Smooth muscle cell (in vitro differentiated cells): ENCODE results near the gene ALDH16A1. TPM values are rescaled to one million over a fixed set of nuclear protein-coding genes. Genes with fewer than 3 reads are reported as not detected.

ENCODE experiments used
- DNase-seq: peaks from one replicate; lab custom pipeline; 2025; ENCODE audit not compliant: unreplicated experiment; lab: John Stamatoyannopoulos, UW
- H2AFZ ChIP-seq: fragments of 200-600 bp; sonication (generic); 2 replicates; pipeline ENCODE4 v1.6.0; 2016; ENCODE audit warnings: antibody characterized with exemption, low read depth, mild to moderate bottlenecking
- H3F3A ChIP-seq: fragments of 200-600 bp; sonication (generic); 2 replicates; pipeline ENCODE4 v1.6.0; 2017; ENCODE audit warnings: antibody characterized with exemption, low read depth
- H3K27ac ChIP-seq: fragments of 200-600 bp; sonication (generic); 2 replicates; pipeline ENCODE4 v1.5.1; 2016; ENCODE audit warnings: low read depth, mild to moderate bottlenecking
- H3K27me3 ChIP-seq: fragments of 200-600 bp; sonication (generic); 2 replicates; pipeline ENCODE4 v1.6.1; 2016; ENCODE audit warnings: low read depth, mild to moderate bottlenecking
- H3K36me3 ChIP-seq: fragments of 200-600 bp; sonication (generic); 2 replicates; pipeline ENCODE4 v1.5.1; 2016; ENCODE audit warnings: low read depth
- H3K4me1 ChIP-seq: fragments of 200-600 bp; sonication (generic); 2 replicates; pipeline ENCODE4 v1.5.1; 2016; ENCODE audit warnings: low read depth
- H3K4me2 ChIP-seq: fragments of 200-600 bp; sonication (generic); 2 replicates; pipeline ENCODE4 v1.6.0; 2016; ENCODE audit warnings: mild to moderate bottlenecking
- H3K4me3 ChIP-seq: fragments of 200-600 bp; sonication (generic); 2 replicates; pipeline ENCODE4 v1.5.1; 2016; ENCODE audit warnings: mild to moderate bottlenecking
- H3K79me2 ChIP-seq: fragments of 200-600 bp; sonication (generic); 2 replicates; pipeline ENCODE4 v1.6.0; 2016; ENCODE audit warnings: low read depth, mild to moderate bottlenecking
- H3K9ac ChIP-seq: fragments of 200-600 bp; sonication (generic); 2 replicates; pipeline ENCODE4 v1.6.0; 2016; ENCODE audit warnings: low read depth
- H3K9me3 ChIP-seq: fragments of 200-600 bp; sonication (generic); replicated peaks from 2 replicates; pipeline ENCODE4 v1.5.1; 2016; ENCODE audit warnings: low read depth
- H4K20me1 ChIP-seq: fragments of 200-600 bp; sonication (generic); 2 replicates; pipeline ENCODE4 v1.6.0; 2016; ENCODE audit warnings: low read depth
- WGBS: methylation state at CpG from one replicate; pipeline ENCODE4 v1.1.7; 2016; ENCODE audit warnings: low lambda C conversion rate; 5-methylcytosine and 5-hydroxymethylcytosine counted together
- polyA plus RNA-seq: library from polyadenylated mRNA; unstranded; fragments of >200 nt; fragmentation: Nextera tagmentation; extraction: Ambion mirVana; gene quantifications from 2 replicates; pipeline ENCODE4 v1.2.1, GENCODE V29; 2016
- total RNA-seq: library from RNA; depleted of rRNA; stranded (reverse); fragments of >200 nt; gene quantifications from 2 replicates; pipeline ENCODE4 v1.2.3, GENCODE V29; 2014
- TF ChIP-seq, protein P1 (sequence below): fragments of 200-600 bp; sonication (generic); IDR thresholded peaks from 2 replicates; pipeline ENCODE4 v1.5.1; 2017; ENCODE audit warnings: borderline replicate concordance, mild to moderate bottlenecking, antibody characterized with exemption; ENCODE audit not compliant: insufficient read depth, poor library complexity, severe bottlenecking

The ALDH16A1 gene
- total and polyA plus RNA-seq, 2 experiments from 2014 or later: 10.5 to 24.6 TPM

DNA sequence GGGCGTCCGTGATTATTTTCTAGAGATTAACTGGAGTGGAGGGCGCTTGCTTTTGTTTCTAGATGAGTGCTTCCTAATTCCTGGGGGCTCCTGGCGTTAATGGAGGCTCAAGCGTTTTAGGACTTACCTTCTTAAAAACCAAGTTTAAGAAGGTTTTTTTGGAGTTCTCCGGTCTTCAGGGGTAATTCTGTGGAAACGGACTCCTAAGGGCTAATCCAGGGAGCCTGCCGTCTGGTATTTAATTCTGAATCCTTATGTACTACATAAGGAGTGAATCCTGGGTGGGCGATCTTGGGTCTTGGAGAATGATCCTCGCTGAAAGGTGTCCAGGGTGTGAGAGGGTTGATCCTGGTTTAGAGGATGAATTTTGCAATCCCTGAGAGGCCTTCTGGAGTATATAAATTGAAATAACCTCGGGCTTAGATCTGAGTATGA is 43.6 kb downstream of the ALDH16A1 start:
- Histone ChIP-seq H3K79me2 (peaks cover 24% of the 10 kb centered on the region), H4K20me1 (peaks cover 48% of the 10 kb centered on the region), H3K9ac (peak overlapping the region; percentile 98), H3K4me3 (peak overlapping the region; percentile 95), H3K9me3 (no peaks in the 10 kb centered on the region), H3K36me3 (peaks cover 5% of the 10 kb centered on the region), H3K4me1 (peaks cover 15% of the 10 kb centered on the region), H2AFZ (peak overlapping the region; percentile 16), H3K4me2 (peak overlapping the region; percentile 97), H3K27me3 (no peaks in the 10 kb centered on the region), H3K27ac (peak overlapping the region; percentile 86), H3F3A (peaks cover 42% of the 10 kb centered on the region)
- TF ChIP-seq, protein P1, sequence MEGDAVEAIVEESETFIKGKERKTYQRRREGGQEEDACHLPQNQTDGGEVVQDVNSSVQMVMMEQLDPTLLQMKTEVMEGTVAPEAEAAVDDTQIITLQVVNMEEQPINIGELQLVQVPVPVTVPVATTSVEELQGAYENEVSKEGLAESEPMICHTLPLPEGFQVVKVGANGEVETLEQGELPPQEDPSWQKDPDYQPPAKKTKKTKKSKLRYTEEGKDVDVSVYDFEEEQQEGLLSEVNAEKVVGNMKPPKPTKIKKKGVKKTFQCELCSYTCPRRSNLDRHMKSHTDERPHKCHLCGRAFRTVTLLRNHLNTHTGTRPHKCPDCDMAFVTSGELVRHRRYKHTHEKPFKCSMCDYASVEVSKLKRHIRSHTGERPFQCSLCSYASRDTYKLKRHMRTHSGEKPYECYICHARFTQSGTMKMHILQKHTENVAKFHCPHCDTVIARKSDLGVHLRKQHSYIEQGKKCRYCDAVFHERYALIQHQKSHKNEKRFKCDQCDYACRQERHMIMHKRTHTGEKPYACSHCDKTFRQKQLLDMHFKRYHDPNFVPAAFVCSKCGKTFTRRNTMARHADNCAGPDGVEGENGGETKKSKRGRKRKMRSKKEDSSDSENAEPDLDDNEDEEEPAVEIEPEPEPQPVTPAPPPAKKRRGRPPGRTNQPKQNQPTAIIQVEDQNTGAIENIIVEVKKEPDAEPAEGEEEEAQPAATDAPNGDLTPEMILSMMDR: no peak
- WGBS: 1% methylated on average over 11 of the region's 11 CpGs
- DNase-seq: no peak

DNA sequence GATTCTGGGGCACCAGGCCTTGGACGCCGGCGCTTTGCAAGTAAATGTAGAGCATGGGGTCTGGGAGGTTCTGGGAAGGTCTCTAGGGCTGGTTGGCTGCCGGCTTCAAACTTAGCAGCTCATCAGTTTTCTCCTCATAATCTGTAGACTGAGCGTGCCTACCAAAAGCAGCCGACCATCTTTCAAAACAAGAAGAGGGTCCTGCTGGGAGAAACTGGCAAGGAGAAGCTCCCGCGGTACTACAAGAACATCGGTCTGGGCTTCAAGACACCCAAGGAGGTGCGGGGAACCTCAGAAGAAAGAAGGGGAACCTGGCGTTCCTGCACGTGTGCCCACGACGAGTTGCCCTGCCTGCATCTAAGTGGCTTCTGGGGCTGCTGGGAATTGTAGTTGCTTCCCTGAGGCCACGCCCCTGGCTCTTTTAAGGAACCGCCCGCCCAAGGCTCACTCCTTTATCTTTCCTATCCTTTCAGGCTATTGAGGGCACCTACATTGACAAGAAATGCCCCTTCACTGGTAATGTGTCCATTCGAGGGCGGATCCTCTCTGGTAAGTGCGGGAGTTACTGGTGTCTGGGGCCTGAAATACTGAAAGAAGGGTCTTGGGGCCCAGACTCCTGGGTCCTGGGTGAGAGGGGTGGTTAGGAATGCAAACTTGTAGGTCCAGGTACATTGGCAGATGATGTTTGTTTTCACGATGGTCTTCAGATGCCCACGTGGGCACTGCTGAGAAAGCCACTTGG is 44.2 kb downstream of the ALDH16A1 start:
- Histone ChIP-seq H3K27ac (peak overlapping the region; percentile 86), H3F3A (peaks cover 39% of the 10 kb centered on the region), H3K36me3 (peaks cover 5% of the 10 kb centered on the region), H3K9ac (peak overlapping the region; percentile 98), H2AFZ (no peak overlapping the region), H3K4me2 (peak overlapping the region; percentile 97), H3K79me2 (peaks cover 24% of the 10 kb centered on the region), H3K27me3 (no peaks in the 10 kb centered on the region), H3K4me3 (peak overlapping the region; percentile 95), H3K9me3 (no peaks in the 10 kb centered on the region), H4K20me1 (peaks cover 42% of the 10 kb centered on the region), H3K4me1 (peaks cover 15% of the 10 kb centered on the region)
- 33% methylated on average over 21 of the region's 22 CpGs for WGBS
- TF ChIP-seq, protein P1: no peak
- no peak for DNase-seq

DNA sequence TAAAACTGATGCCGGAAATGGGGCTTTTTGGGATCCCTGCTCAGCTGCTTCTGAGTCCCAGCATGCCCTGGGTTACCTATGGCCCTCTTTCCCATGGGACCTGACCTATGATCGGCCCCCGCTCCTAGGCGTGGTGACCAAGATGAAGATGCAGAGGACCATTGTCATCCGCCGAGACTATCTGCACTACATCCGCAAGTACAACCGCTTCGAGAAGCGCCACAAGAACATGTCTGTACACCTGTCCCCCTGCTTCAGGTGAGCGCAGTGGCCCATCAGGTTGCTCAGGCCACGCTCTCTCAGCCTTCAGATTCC is 44.7 kb downstream of the ALDH16A1 start:
- H3K27me3 ChIP-seq: no peaks in the 10 kb centered on the region
- peaks cover 24% of the 10 kb centered on the region for H3K79me2 ChIP-seq
- H3K9ac ChIP-seq: peak overlapping the region; percentile 98
- peaks cover 33% of the 10 kb centered on the region for H3F3A ChIP-seq
- H3K4me3 ChIP-seq: peak overlapping the region; percentile 95
- H3K36me3 ChIP-seq: peaks cover 5% of the 10 kb centered on the region
- H4K20me1 ChIP-seq: peaks cover 36% of the 10 kb centered on the region
- H3K9me3 ChIP-seq: no peaks in the 10 kb centered on the region
- peaks cover 15% of the 10 kb centered on the region for H3K4me1 ChIP-seq
- peak overlapping the region; percentile 97 for H3K4me2 ChIP-seq
- WGBS: 94% methylated on average over 12 of the region's 12 CpGs
- no peak overlapping the region for H2AFZ ChIP-seq
- DNase-seq: no peak
- TF ChIP-seq, protein P1: no peak
- no peak overlapping the region for H3K27ac ChIP-seq

DNA sequence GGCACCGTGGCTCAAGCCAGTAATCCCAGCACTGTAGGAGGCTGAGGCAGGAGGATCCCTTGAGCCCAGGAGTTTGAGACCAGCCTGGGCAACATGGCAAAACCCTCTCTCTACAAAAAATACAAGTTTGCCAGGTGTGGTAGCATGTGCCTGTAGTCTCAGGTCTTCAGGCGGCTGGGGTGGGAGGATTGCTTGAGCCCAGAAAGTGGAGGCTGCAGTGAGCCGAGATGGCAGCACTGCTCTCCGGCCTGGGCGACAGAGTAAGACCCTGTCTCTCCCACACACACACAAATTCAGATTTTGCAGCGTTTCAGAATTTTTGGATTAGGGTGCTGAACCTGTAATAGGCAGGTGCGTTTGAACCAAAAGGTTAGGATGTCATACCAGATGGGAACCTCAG is 45.5 kb downstream of the ALDH16A1 start:
- peak overlapping the region; percentile 98 for H3K9ac ChIP-seq
- no peaks in the 10 kb centered on the region for H3K27me3 ChIP-seq
- TF ChIP-seq, protein P1: no peak
- peaks cover 26% of the 10 kb centered on the region for H3F3A ChIP-seq
- H3K79me2 ChIP-seq: peaks cover 24% of the 10 kb centered on the region
- DNase-seq: no peak
- H3K4me1 ChIP-seq: peaks cover 19% of the 10 kb centered on the region
- 94% methylated on average over 7 of the region's 7 CpGs for WGBS
- no peak overlapping the region for H3K4me3 ChIP-seq
- H3K9me3 ChIP-seq: no peaks in the 10 kb centered on the region
- peak overlapping the region; percentile 97 for H3K4me2 ChIP-seq
- peaks cover 5% of the 10 kb centered on the region for H3K36me3 ChIP-seq
- no peak overlapping the region for H2AFZ ChIP-seq
- no peak overlapping the region for H3K27ac ChIP-seq
- H4K20me1 ChIP-seq: peaks cover 36% of the 10 kb centered on the region
